NB4 (cell line): ENCODE results near the gene DOK1.

Source experiments
- DNase-seq: peaks from one replicate; pipeline ENCODE4 v3.0.0; 2010; ENCODE audit warnings: low read depth
- H3K4me3 ChIP-seq: one replicate; pipeline ENCODE4 v1.5.1; 2011; ENCODE audit warnings: mild to moderate bottlenecking, low read depth, low read length, moderate library complexity
- CTCF ChIP-seq: IDR thresholded peaks from one replicate; pipeline ENCODE4 v1.5.1; 2012; ENCODE audit warnings: low read depth, low read length
- MAX ChIP-seq: IDR thresholded peaks from 2 replicates; pipeline ENCODE4 v1.6.1; 2011; ENCODE audit warnings: low read depth, low read length
- MYC ChIP-seq: IDR thresholded peaks from 2 replicates; pipeline ENCODE4 v1.6.1; 2011; ENCODE audit warnings: low read depth, low read length
- POLR2A ChIP-seq: IDR thresholded peaks from 2 replicates; pipeline ENCODE4 v1.6.1; 2011; ENCODE audit warnings: mild to moderate bottlenecking; ENCODE audit not compliant: insufficient read length; ENCODE audit errors: extremely low read depth

Gene DOK1

GRCh38 chr2:74550231-74550630 lies 4.3 kb upstream of the DOK1 start:
- peak overlapping the region; percentile 77 for H3K4me3 ChIP-seq

GRCh38 chr2:74551530-74551929 lies 3.0 kb upstream of the DOK1 start:
- H3K4me3 ChIP-seq, result no peak overlapping the region
- DNase-seq, result no peak
- TF ChIP-seq MYC, result no peak
- TF ChIP-seq CTCF, result no peak
- no peak for TF ChIP-seq MAX
- TF ChIP-seq POLR2A, result no peak

More at GRCh38 chr2:74550231-74550630, 4.3 kb upstream of the DOK1 start:
- TF ChIP-seq MAX (no peak), CTCF (no peak), POLR2A (no peak)
- DNase-seq, result no peak

- H3K4me3 ChIP-seq, result no peak overlapping the region
- DNase-seq, result no peak
These were observed 2.3 kb upstream of the DOK1 start for GRCh38 chr2:74551942-74552913.

GRCh38 chr2:74552914-74553811 lies 1.4 kb upstream of the DOK1 start:
- TF ChIP-seq MYC, result no peak
- no peak for TF ChIP-seq POLR2A
- no peak for TF ChIP-seq CTCF
- no peak for TF ChIP-seq MAX
- DNase-seq, result peak; percentile 52
- peak overlapping the region; percentile 8 for H3K4me3 ChIP-seq

More at GRCh38 chr2:74551942-74552913, 2.3 kb upstream of the DOK1 start:
- TF ChIP-seq MAX, result no peak
- TF ChIP-seq CTCF, result no peak
- TF ChIP-seq MYC, result no peak
- TF ChIP-seq POLR2A, result no peak

GRCh38 chr2:74554820-74555531 lies 456 bp downstream of the DOK1 start:
- DNase-seq, result peak; percentile 75
- TF ChIP-seq POLR2A (peak; percentile 26), CTCF (no peak), MYC (no peak)
- H3K4me3 ChIP-seq, result peak overlapping the region; percentile 96
